DOHH2 (cell line): Measurements from ENCODE around the gene RGS4.

Source experiments
- CTCF ChIP-seq: fragments of 200-600 bp; sonication (generic); IDR thresholded peaks from one replicate; pipeline ENCODE4 v1.5.1; 2014; ENCODE audit warnings: antibody characterized with exemption, mild to moderate bottlenecking, low read depth, low read length; ENCODE audit not compliant: poor library complexity, severe bottlenecking
- EZH2phosphoT487 ChIP-seq: fragments of 200-600 bp; sonication (generic); IDR thresholded peaks from 2 replicates; pipeline ENCODE4 v1.6.1; 2017; ENCODE audit warnings: borderline replicate concordance, mild to moderate bottlenecking, antibody characterized with exemption, low read length, moderate library complexity, mixed read lengths

- no peak for TF ChIP-seq CTCF
- TF ChIP-seq EZH2phosphoT487, result no peak
Observed at GRCh38 chr1:163038928-163039706, 30.0 kb upstream of the RGS4 start.
